ENCODE results near the gene SMPX. TPM values are rescaled to one million over a fixed set of nuclear protein-coding genes. Genes with fewer than 3 reads are reported as not detected.

SMPX gene
- total RNA-seq, 4 donors from 2014 or later = 79.1 to 797 (median 200) TPM

GRCh38 chrX:21741364-21741763, 16.6 kb downstream of the SMPX start:
- in situ Hi-C loops (cut with MboI; ENCODE audit: low sequenced_read_pairs in 4 of 4) (loop anchor here in 1 of 4 donors (25.0 kb wide), 1 partner anchor 1229 kb away; no protein-coding TSS in a partner anchor), intact Hi-C loops (cut with DNase I; ENCODE audit: low total_unique reads) (no loop called here)
- peak overlapping the region; percentile 62 to 92 (median 80) for H3K27ac ChIP-seq
- H3K4me3 ChIP-seq = no peak overlapping the region
- TF ChIP-seq POLR2A (IDR thresholded peaks at IDR 0.05) (no peak), CTCF (IDR thresholded peaks at IDR 0.05 in 4 of 5, conservative IDR thresholded peaks at IDR 0.05 in 1 of 5) (no peak)
- no peaks in the 10 kb centered on the region for H3K9me3 ChIP-seq
- DNase-seq (no peak), ATAC-seq (no peak)
- no peaks in the 10 kb centered on the region for H3K27me3 ChIP-seq
- no peaks in the 10 kb centered on the region for H3K36me3 ChIP-seq
- H3K4me1 ChIP-seq = peaks cover 39% of the 10 kb centered on the region in 2 donors

- peak overlapping the region; percentile 62 to 92 (median 80) for H3K27ac ChIP-seq
- in situ Hi-C loops (cut with MboI; ENCODE audit: low sequenced_read_pairs in 4 of 4) = loop anchor here in 1 of 4 donors (25.0 kb wide), 1 partner anchor 1228 kb away; no protein-coding TSS in a partner anchor
Observed at GRCh38 chrX:21740329-21741274, 17.3 kb downstream of the SMPX start.

GRCh38 chrX:21738950-21739287, 19.0 kb downstream of the SMPX start:
- DNase-seq (no peak), ATAC-seq (no peak)
- Histone ChIP-seq H3K27me3 (no peaks in the 10 kb centered on the region), H3K9me3 (no peaks in the 10 kb centered on the region), H3K27ac (peak overlapping the region; percentile 65 to 92 (median 80)), H3K36me3 (no peaks in the 10 kb centered on the region), H3K4me1 (peaks cover 29 to 30% of the 10 kb centered on the region in 2 donors), H3K4me3 (no peak overlapping the region)
- in situ Hi-C loops (cut with MboI; ENCODE audit: low sequenced_read_pairs in 4 of 4) = loop anchor here in 1 of 4 donors (25.0 kb wide), 1 partner anchor 1227 kb away; no protein-coding TSS in a partner anchor
- TF ChIP-seq POLR2A (IDR thresholded peaks at IDR 0.05) (no peak), CTCF (IDR thresholded peaks at IDR 0.05 in 4 of 5, conservative IDR thresholded peaks at IDR 0.05 in 1 of 5) (no peak)
- intact Hi-C loops (cut with DNase I; ENCODE audit: low total_unique reads) = loop anchor here (5.0 kb wide), 1 partner anchor 82 kb away; the partner anchor contains the start of gene KLHL34

More at GRCh38 chrX:21740329-21741274, 17.3 kb downstream of the SMPX start:
- no peaks in the 10 kb centered on the region for H3K9me3 ChIP-seq
- TF ChIP-seq CTCF (IDR thresholded peaks at IDR 0.05 in 4 of 5, conservative IDR thresholded peaks at IDR 0.05 in 1 of 5) (no peak), POLR2A (IDR thresholded peaks at IDR 0.05) (no peak)
- H3K36me3 ChIP-seq = no peaks in the 10 kb centered on the region
- peaks cover 34 to 42% of the 10 kb centered on the region in 2 donors for H3K4me1 ChIP-seq
- intact Hi-C loops (cut with DNase I; ENCODE audit: low total_unique reads) = no loop called here
- ATAC-seq = peak; percentile 44 to 51
- peak; percentile 32 to 62 for DNase-seq
- no peaks in the 10 kb centered on the region for H3K27me3 ChIP-seq
- no peak overlapping the region for H3K4me3 ChIP-seq

GRCh38 chrX:21738210-21738949, 19.5 kb downstream of the SMPX start:
- TF ChIP-seq CTCF (IDR thresholded peaks at IDR 0.05 in 4 of 5, conservative IDR thresholded peaks at IDR 0.05 in 1 of 5) (no peak), POLR2A (IDR thresholded peaks at IDR 0.05) (no peak)
- H3K27ac ChIP-seq = peak overlapping the region; percentile 65 to 92 (median 80)
- peaks cover 27 to 30% of the 10 kb centered on the region in 2 donors for H3K4me1 ChIP-seq
- in situ Hi-C loops (cut with MboI; ENCODE audit: low sequenced_read_pairs in 4 of 4) = loop anchor here in 1 of 4 donors (25.0 kb wide), 1 partner anchor 1226 kb away; no protein-coding TSS in a partner anchor
- no peaks in the 10 kb centered on the region for H3K27me3 ChIP-seq
- DNase-seq (peak; percentile 62 to 75), ATAC-seq (peak; percentile 77 to 81)
- H3K9me3 ChIP-seq = no peaks in the 10 kb centered on the region
- H3K36me3 ChIP-seq = no peaks in the 10 kb centered on the region
- no peak overlapping the region for H3K4me3 ChIP-seq
- intact Hi-C loops (cut with DNase I; ENCODE audit: low total_unique reads) = loop anchor here (5.0 kb wide), 1 partner anchor 81 kb away; the partner anchor contains the start of gene KLHL34
